HG02678 (cell line): ENCODE data around the gene C10orf120.

Experiments
- ATAC-seq: cut with Tn5 transposase; IDR thresholded peaks from one replicate; pipeline ENCODE4 v1.9.1; 2021; ENCODE audit warnings: mild to moderate bottlenecking, moderate library complexity; ENCODE audit not compliant: unreplicated experiment

C10orf120 gene

DNA sequence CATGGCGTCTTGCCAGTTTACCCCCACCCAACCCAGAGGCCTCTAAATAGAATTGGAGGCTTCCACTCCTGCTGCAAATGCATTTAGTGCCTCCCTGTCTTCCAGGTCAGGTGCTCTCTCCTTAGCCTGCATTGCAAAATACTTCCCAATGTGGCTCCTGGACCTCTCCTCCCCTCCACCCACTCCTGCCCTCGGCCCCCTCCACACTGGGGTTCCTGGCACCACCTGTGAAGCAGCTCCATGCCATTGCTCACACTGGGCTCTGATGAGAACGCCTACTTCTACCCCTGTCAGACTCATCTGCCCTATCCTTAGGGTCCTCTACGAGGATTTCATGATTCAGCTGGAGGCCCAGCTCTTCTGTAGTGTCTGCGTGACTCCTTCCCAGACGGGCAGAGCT lies 37.4 kb downstream of the C10orf120 start:
- no peak for ATAC-seq

DNA sequence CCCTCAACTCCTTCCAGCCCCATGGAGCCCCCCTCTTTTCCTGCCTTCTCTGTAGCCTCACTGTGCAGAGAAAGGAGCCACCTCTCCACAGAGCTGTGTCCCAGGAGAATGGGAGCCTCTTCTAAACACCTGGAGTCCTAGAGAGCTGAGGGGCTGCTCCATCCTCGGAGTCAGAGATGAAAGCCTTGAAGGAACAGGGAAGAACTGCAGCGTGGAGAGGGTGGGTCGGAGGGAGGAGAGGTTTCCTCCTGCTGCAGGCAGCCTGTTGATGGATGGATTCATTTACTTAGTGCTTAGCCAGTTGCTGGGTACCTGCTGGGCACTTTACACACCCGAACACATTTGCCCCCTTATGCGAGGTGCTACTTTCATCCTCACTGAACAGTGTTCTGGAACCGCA lies 39.0 kb downstream of the C10orf120 start:
- ATAC-seq: no peak

DNA sequence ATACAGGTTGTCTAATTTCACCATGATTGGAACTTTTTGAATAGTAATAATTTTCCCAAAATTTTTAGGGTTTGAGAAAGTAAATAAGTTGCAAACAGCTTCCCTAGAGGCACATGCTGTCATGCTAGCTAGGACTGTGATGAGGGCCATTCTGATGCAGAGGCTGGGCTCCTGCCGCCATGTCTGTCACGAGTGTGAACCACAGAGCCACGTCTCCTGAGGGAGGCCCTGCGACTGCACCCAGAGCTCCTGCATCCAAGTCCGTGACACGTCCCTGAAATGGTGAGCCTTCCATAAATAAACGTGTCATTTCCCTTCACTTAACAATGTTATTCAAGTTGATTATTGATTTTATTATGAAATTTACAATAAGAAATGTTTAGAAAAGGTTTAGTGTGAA lies 40.0 kb downstream of the C10orf120 start:
- ATAC-seq: no peak

DNA sequence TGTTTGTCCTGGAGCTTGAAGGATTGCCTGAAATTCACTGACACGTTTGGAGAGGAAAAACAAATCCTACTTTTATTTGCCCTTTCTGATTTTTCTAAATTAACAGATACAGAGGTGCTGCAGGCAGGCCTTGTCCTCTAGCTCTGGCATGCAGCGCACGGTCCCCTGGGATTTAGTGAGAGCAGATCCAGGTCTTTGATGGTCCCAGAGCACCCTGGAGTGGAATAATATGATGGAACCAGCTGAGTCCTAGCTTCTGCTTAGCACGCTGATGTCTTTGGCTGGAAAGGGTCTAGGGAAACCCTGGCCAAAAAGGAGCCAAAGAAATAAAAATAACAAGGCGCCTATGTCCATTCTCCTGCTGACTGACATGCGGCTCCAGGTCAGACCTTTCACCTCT lies 40.5 kb downstream of the C10orf120 start:
- ATAC-seq: no peak

DNA sequence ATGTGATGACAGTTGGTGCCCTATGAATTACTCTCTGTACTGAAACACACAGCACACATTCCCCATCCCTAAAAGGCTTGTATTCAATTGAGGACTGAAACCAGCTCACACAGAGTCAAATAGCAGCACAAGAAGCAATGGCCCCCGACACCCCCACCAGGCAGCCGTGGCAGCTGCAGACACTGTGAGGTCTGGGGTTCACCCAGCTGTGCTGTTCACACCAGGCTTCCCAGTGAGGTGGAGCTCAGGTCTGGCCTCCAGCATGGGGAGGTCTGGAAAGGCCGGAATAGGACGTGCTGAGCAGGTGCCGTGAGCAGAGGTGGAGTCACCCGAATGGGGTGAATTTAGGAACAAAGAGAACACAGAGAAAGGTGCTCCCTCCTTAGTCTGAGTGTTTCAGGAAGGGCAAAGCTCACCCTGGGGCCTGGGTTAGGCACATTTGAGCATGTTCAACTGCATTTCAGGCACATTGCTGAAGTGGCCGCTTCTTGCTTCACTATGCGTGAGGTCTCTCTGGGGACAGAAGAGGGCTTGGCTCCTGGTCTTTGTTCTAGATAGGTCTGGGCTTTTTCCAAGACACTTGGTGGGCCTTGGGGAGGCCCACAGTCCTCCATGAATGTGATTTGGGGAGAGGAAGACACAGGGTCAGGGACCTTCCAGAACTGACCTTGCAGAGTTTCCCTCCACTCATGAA lies 41.1 kb downstream of the C10orf120 start:
- ATAC-seq: no peak

DNA sequence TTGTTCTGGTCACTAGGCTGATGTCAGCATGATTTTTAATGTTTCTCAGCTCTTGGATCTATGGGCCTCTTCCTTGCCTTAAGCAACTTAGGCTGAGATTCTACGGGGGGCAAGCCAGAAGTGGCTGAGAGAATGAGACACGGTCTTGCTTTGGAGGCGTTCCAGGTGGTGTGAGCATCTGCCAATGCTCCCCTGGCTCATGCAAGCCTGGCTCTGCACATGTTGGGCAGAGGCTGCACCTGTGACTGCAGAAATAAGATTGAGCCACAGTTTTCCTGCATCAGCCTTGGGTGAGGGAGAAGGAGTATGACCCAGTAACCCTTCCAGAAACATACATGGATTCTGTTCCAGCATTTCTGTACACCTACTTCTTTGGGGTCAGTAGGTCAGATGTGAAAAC lies 41.9 kb downstream of the C10orf120 start:
- ATAC-seq: no peak

DNA sequence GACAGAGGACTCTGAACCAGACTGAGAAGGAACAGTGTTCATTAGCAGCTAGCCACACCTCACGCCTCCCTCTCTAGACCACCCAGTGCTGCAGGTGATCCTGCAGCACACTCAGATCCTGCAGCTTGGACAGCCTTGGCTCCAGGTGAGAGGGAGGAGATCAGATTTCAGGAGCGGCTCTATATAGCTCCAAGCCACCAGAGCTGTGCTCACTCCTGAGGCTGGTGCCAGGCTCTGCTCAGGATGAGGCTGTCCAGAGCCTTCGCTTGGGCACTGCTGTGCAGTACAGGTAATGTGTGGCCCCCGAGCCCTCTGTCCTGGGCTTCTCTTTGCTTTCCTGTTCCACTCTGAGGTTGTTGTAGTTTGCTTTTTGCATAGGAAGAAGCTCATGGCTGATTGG lies 42.4 kb downstream of the C10orf120 start:
- ATAC-seq: no peak

DNA sequence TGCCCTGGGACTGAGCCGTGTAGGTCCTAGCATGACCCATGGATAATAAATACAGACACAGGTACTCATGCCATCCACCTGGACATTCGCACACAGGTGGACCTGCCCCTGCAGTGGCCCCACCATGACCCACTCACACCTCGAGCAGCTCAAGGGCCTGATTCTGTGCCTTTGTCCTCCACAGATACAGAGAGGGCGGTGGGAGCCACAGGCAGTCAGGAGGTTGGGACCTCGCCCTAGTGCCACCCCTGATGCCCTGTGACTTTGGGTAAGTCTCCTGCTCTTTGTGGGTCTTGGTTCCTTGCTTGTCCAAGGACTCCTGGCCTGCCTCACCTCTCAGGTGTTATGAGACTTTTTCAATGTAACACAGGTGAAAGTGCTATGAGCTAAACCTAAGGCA lies 42.9 kb downstream of the C10orf120 start:
- no peak for ATAC-seq

DNA sequence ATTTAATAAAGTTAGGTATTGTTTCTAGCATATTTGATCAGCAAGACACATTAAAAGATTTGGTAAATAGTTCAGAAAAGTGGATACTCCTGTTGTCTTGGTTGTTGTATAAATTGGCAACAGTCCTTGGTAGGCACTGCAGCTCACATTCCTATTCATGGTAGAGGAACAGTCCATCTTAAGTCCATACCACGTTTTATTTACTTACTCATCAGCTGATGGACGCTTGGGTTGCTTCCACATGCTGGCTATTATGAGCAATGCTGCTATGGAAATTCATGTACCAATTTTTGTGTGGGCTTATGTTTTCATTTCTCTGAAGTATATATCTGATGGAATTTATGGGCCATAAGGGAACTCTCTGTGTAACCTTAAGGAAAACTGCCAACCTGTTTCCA lies 43.3 kb downstream of the C10orf120 start:
- no peak for ATAC-seq

DNA sequence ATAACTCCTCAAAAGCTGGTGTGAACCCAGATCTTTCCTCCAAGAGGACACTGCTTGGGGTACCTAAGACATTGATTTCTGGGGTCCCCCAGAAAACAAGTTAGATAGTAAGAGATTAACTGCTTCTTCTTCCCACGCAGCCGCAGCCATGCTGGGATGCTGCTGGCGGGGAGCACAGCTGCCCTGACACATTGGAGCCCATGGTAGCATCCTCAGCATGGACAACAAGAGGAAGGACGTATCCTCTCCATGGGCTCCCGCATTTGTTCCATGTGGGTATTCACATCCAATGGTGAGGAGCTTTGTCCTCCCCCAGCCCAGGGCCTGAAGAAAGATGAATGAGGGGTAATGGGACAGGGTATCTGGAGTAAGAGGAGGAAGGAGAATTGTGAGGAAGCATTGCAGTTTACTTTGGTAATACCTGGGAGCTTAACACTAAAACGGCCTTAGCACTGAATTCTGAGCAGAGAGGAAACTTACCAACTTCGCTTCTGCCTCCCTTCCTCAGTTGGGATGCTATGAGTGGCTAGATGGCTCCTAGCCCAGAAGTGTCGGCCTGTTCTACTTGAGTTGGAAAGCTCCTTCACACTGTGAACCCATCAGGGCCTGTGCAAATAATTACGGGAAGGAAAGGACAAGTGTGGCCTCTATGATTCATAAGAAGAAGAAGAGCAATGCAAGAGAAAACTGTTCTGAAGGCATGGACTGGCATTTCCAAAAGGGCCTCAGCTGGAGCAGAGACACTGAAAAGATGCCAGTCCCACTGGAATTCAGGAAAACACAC lies 43.9 kb downstream of the C10orf120 start:
- no peak for ATAC-seq

DNA sequence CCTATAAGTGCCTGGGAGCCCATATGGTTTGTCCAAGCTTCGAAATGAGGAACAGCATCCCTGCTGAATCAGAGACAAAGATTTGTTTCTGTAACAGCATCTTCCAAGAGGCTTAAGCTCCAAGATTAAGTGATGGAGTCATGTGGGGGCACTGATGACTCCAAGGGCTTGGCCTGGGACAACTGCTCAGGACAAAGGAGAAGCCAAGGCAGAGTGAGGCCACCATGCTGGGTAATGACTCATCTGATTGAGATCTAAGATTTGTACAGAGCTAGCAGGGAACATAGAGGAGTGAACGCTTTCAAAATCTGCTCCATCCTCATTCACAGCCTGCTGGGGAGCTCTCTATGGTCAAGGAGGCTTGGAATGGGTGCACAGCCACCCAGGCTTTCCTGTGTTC lies 49.3 kb downstream of the C10orf120 start:
- no peak for ATAC-seq

DNA sequence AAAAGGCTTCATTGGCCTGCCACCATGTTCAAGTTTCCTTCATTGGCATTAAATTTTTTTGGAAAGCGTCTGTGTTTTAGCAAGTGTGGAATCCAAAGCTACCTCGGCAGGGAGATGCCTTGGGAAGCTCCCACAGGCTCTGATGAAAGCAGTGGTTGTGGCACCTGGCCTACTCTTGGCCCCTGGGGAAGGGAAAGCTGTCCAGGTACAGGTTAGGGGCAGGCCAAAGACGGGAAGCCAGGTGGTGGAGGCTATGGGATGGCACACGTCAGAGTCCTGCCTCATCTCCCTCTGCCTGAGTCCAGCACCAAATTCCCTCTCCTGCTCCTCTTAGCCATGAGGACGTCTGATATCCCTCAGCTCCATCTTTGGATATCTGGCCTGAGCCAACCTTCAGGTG lies 49.7 kb downstream of the C10orf120 start:
- no peak for ATAC-seq

DNA sequence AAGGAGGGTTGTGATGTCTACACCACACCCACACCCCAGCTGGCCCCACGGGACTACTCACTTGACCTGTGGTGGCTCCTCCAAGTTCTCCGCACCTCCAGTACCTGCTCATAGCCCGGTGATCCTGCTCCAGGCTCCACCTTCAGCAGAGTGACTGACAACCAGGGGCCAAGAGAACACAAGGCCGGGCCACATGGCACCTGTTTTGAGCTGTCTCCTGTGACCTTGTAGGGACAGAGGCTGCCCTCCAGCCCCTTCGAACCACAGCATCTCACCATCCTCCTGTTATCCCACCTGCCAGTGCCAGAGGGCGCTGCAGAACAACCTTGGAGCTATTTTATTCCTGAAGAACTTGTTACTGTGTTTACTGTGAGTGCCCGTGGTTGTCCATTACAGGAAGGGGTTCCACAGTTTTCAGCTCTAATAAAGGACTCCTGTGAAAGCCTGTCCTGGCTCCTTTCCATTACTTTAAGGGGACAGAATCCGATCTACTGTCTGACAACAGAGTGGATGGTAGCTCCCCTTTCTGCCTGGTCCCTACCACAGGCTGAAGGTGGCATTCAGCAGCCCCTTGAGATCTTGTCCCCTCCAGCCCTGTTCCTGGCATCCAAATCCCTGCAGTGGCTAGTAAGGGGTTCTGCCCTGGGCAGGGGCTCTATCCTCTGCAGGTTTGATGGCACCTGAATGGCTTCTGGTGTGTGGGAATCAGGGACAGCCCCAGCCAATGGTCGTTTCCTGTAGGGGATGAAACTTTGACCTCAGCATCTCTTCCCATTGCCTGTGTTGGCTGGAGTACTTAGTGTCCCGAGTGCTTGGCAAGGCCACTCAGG lies 50.8 kb downstream of the C10orf120 start:
- ATAC-seq: no peak
